Measurements from ENCODE around the gene GALNT18.

GALNT18 gene

DNA sequence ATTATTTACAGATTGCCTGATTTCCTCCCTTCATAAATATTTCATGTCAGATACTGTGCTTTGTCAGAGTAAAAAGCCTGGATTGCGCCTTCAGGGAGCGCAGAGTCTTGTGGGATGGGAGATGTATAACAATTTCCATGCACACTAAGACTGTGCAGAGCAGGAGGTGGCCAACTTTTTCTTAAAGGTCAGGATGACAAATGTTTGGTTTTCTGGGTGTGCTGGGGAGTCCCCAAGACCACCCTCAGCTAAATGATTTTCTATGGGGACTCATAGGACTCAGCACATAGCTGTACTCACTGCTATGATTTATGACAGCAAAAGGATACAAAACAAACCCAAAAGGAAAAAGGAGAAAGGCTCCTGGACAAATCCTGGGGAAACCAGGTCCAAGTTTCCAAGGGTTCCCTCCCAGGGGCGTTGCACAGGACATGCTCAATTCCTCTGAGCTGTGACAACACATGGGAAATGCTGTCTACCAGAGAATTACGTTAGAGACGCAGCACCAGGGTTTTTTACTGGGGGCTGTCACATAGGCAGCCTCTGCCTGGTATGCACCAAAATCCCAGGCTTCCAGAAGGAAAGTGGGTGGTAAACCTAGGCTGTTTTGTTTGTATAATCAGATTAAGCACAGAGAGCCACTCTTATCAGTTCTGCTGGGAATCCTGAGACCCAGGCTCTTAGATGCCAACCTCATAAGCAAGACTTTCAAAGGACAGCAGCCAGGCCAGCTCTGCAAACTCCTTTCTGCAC, 327.8 kb downstream of the GALNT18 start:
- TF ChIP-seq EGR1 (IDR thresholded peaks at IDR 0.05) (no peak), CEBPB (IDR thresholded peaks at IDR 0.05) (no peak), TCF12 (IDR thresholded peaks at IDR 0.05; ENCODE audit: low read depth) (no peak), RAD21 (IDR thresholded peaks at IDR 0.05; ENCODE audit: low read depth) (no peak), CREB1 (IDR thresholded peaks at IDR 0.05; ENCODE audit: low read depth) (no peak), FOXM1 (IDR thresholded peaks at IDR 0.05; ENCODE audit: borderline replicate concordance, low read depth) (no peak), YY1 (IDR thresholded peaks at IDR 0.05; ENCODE audit: low read depth) (no peak), ZBTB7A (IDR thresholded peaks at IDR 0.05; ENCODE audit: low read depth) (no peak)
- TF ChIP-seq, protein P1, sequence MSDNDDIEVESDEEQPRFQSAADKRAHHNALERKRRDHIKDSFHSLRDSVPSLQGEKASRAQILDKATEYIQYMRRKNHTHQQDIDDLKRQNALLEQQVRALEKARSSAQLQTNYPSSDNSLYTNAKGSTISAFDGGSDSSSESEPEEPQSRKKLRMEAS (IDR thresholded peaks at IDR 0.05), result no peak
- TF ChIP-seq, protein P2, sequence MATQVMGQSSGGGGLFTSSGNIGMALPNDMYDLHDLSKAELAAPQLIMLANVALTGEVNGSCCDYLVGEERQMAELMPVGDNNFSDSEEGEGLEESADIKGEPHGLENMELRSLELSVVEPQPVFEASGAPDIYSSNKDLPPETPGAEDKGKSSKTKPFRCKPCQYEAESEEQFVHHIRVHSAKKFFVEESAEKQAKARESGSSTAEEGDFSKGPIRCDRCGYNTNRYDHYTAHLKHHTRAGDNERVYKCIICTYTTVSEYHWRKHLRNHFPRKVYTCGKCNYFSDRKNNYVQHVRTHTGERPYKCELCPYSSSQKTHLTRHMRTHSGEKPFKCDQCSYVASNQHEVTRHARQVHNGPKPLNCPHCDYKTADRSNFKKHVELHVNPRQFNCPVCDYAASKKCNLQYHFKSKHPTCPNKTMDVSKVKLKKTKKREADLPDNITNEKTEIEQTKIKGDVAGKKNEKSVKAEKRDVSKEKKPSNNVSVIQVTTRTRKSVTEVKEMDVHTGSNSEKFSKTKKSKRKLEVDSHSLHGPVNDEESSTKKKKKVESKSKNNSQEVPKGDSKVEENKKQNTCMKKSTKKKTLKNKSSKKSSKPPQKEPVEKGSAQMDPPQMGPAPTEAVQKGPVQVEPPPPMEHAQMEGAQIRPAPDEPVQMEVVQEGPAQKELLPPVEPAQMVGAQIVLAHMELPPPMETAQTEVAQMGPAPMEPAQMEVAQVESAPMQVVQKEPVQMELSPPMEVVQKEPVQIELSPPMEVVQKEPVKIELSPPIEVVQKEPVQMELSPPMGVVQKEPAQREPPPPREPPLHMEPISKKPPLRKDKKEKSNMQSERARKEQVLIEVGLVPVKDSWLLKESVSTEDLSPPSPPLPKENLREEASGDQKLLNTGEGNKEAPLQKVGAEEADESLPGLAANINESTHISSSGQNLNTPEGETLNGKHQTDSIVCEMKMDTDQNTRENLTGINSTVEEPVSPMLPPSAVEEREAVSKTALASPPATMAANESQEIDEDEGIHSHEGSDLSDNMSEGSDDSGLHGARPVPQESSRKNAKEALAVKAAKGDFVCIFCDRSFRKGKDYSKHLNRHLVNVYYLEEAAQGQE (IDR thresholded peaks at IDR 0.05; ENCODE audit: low read depth), result no peak

DNA sequence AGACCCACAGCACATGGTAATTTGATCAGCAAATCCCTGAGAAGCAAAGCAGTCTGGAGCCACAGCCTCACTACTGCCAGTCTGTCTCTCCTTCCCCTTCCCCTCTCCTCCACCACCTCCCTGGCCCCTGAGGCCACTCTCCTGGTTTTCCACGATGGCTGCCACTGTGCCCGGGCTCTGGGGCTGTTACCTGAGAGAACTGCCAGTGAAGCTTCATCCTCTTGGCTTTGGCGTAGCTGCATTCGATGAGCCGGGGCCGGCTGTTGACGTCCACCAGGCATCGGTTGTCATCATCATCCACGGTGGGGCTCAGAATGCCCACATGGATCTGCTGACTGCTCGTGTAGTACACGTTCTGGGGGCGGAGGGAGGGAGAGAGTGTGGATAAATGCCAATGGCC, 329.0 kb downstream of the GALNT18 start:
- no peak for TF ChIP-seq TAF1 (IDR thresholded peaks at IDR 0.05; ENCODE audit: low read depth)
- TF ChIP-seq NFIC (IDR thresholded peaks at IDR 0.05), result no peak
- TF ChIP-seq, protein P1 (IDR thresholded peaks at IDR 0.05), result no peak
- TF ChIP-seq TEAD4 (IDR thresholded peaks at IDR 0.05), result no peak
- TF ChIP-seq YY1 (IDR thresholded peaks at IDR 0.05; ENCODE audit: low read depth), result no peak
- TF ChIP-seq, protein P2 (IDR thresholded peaks at IDR 0.05; ENCODE audit: low read depth), result no peak

DNA sequence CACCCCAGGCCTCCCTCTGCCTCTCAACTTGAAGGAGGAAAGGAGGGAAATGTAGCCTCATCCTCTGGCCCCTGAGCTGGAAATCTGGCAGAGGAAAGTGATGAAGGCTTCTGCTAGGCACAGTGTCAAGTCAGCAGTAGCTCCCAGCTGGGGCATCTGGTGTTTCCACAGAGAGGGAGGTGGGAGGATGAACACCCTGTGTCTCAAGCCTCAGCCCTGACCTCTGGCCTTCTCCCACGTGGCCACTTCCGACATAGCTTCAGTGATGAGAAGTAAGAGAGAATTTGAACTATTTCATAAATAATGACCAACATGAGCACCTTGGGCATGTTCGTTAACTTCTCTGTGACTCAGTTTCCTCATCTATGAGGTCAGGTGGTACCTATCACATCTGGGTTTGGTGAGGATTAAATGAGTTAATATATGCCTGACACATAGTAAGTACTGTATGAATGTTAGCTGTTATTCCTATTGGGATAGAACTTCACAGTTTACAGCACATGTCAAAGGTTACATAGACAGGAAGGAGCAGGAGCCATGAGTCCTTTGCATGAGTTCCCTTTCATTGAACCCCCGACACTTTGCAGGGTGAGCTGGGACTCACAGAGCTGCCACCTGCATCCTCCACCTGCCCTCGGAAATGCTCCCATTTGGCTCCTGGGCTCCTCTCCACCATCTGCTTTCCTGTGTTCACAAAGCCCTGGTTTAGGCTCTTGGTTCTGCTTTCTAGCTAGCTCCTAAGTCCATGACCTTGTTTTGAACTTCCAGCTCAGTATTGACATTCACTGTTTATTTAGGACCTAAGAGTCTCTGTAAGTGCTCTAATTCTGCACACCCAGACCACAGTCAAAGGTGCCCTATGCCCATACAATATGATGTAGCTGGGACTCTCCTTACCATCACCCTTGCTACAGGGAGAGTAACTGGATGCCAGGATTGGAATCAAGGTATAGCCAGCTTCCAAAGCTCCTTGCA, 330.5 kb downstream of the GALNT18 start:
- no peak for TF ChIP-seq TCF12 (IDR thresholded peaks at IDR 0.05; ENCODE audit: low read depth)
- TF ChIP-seq EP300 (IDR thresholded peaks at IDR 0.05; ENCODE audit: borderline replicate concordance), result no peak
- TF ChIP-seq YY1 (IDR thresholded peaks at IDR 0.05; ENCODE audit: low read depth), result no peak
- no peak for TF ChIP-seq TAF1 (IDR thresholded peaks at IDR 0.05; ENCODE audit: low read depth)
- no peak for TF ChIP-seq CEBPB (IDR thresholded peaks at IDR 0.05)
- TF ChIP-seq, protein P3, sequence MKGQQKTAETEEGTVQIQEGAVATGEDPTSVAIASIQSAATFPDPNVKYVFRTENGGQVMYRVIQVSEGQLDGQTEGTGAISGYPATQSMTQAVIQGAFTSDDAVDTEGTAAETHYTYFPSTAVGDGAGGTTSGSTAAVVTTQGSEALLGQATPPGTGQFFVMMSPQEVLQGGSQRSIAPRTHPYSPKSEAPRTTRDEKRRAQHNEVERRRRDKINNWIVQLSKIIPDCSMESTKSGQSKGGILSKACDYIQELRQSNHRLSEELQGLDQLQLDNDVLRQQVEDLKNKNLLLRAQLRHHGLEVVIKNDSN (IDR thresholded peaks at IDR 0.05), result no peak
- TF ChIP-seq FOXM1 (IDR thresholded peaks at IDR 0.05; ENCODE audit: borderline replicate concordance, low read depth), result no peak
- no peak for TF ChIP-seq RAD21 (IDR thresholded peaks at IDR 0.05; ENCODE audit: low read depth)
- no peak for TF ChIP-seq NFIC (IDR thresholded peaks at IDR 0.05)
- no peak for TF ChIP-seq EGR1 (IDR thresholded peaks at IDR 0.05)
- TF ChIP-seq ZBTB7A (IDR thresholded peaks at IDR 0.05; ENCODE audit: low read depth), result no peak
- no peak for TF ChIP-seq TEAD4 (IDR thresholded peaks at IDR 0.05)

DNA sequence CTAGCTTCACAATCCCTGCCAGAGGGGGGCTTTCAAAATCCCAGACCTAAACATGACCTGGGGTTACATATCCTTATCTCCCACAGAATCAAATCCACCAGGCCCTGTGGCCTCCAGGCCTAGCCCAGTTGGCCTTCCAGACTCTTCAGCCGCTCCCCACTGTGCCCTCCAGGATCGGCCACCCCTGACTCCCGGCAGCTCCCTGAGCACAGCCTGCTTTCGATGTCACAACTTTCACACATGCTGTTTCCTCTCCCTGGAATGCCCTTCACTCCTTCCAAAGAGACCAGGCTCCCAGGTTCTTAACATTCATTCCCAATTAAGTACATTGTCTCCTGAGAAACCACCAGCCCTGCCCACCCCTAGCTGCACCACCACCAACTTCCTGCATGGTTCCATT, 331.5 kb downstream of the GALNT18 start:
- TF ChIP-seq FOXM1 (IDR thresholded peaks at IDR 0.05; ENCODE audit: borderline replicate concordance, low read depth) (no peak), TAF1 (IDR thresholded peaks at IDR 0.05; ENCODE audit: low read depth) (no peak), CREB1 (IDR thresholded peaks at IDR 0.05; ENCODE audit: low read depth) (no peak), EP300 (IDR thresholded peaks at IDR 0.05; ENCODE audit: borderline replicate concordance) (no peak), TEAD4 (IDR thresholded peaks at IDR 0.05) (no peak), TCF12 (IDR thresholded peaks at IDR 0.05; ENCODE audit: low read depth) (no peak), YY1 (IDR thresholded peaks at IDR 0.05; ENCODE audit: low read depth) (no peak), CEBPB (IDR thresholded peaks at IDR 0.05) (no peak), EGR1 (IDR thresholded peaks at IDR 0.05) (no peak)

DNA sequence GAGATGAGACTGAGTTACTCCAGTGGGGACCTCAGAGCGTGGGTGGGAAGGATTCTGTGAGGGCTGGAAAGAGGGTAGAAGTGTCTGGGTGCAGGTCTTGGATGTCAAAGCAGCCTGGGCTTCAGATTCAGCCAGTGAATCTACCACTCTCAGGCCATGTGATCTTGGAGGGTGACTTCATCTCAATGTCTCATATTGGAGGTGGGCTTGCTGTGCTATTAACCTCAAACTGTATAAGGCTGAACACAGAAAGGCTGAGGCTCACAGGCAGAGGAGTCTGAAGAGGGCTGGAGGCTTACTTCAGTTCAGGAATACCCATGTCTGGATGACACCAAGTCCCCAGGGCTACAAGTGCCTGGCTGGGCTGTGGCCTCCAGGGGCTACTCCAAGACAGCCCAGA, 332.1 kb downstream of the GALNT18 start:
- TF ChIP-seq, protein P1 (IDR thresholded peaks at IDR 0.05), result no peak

Data from Ishikawa (cell line).